PC-3 (cell line): ENCODE data around the gene ANGPTL1. TPM values are rescaled to one million over a fixed set of nuclear protein-coding genes. Genes with fewer than 3 reads are reported as not detected.

ENCODE experiments used
- ATAC-seq: fragments of 200-7000 bp; cut with Tn5 transposase; 2 replicates; pipeline ENCODE4 v1.9.1; 2020; ENCODE audit warnings: mild to moderate bottlenecking, moderate library complexity
- BruUV-seq: library from RNA; stranded (reverse); fragments of 400-500 nt; replicated peaks from 2 replicates; lab custom pipeline; 2021; lab: Mats Ljungman, UMichigan
- CTCF ChIA-PET: fragments of 300-600 bp; sonication (Branson Sonifier 250); formaldehyde crosslinking; loops from one replicate; lab custom pipeline; 2022; ENCODE audit warnings: antibody characterized with exemption; lab: Charles Lee
- POLR2A ChIA-PET: fragments of 300-600 bp; sonication (Branson Sonifier 250); formaldehyde crosslinking; loops from one replicate; lab custom pipeline; 2022; ENCODE audit warnings: antibody characterized with exemption; ENCODE audit not compliant: unreplicated experiment; lab: Charles Lee
- DNase-seq: peaks from one replicate; pipeline ENCODE4 v3.0.0-alpha.2; 2015
- H2AFZ ChIP-seq: fragments of 300-600 bp; sonication (generic); 2 replicates; pipeline ENCODE4 v1.6.0; 2016; ENCODE audit warnings: antibody characterized with exemption, low read length
- H3F3A ChIP-seq: fragments of 300-600 bp; sonication (generic); one replicate; pipeline ENCODE4 v1.6.0; 2017; ENCODE audit warnings: antibody characterized with exemption, low read length, control low read depth, mild to moderate bottlenecking; ENCODE audit not compliant: unreplicated experiment
- H3K27ac ChIP-seq: fragments of 300-600 bp; sonication (generic); 2 replicates; pipeline ENCODE4 v1.5.1; 2016; ENCODE audit warnings: mild to moderate bottlenecking, low read length
- H3K27me3 ChIP-seq: fragments of 300-600 bp; sonication (generic); 2 replicates; pipeline ENCODE4 v1.6.1; 2016; ENCODE audit warnings: low read length, mixed read lengths
- H3K36me3 ChIP-seq: fragments of 300-600 bp; sonication (generic); 2 replicates; pipeline ENCODE4 v1.6.1; 2016; ENCODE audit warnings: low read depth, mixed run types, low read length, mixed read lengths
- H3K4me1 ChIP-seq: fragments of 300-600 bp; sonication (generic); 2 replicates; pipeline ENCODE4 v1.5.1; 2016; ENCODE audit warnings: low read length; ENCODE audit not compliant: insufficient read depth
- H3K4me2 ChIP-seq: fragments of 300-600 bp; sonication (generic); 2 replicates; pipeline ENCODE4 v1.6.0; 2016; ENCODE audit warnings: low read length
- H3K4me3 ChIP-seq: fragments of 300-600 bp; sonication (generic); 2 replicates; pipeline ENCODE4 v1.5.1; 2016; ENCODE audit warnings: mild to moderate bottlenecking, low read length, mixed read lengths
- H3K79me2 ChIP-seq: fragments of 300-600 bp; sonication (generic); 2 replicates; pipeline ENCODE4 v1.6.1; 2017; ENCODE audit warnings: low read length, mixed read lengths
- H3K9ac ChIP-seq: fragments of 300-600 bp; sonication (generic); 2 replicates; pipeline ENCODE4 v1.6.0; 2016; ENCODE audit warnings: mild to moderate bottlenecking, low read length
- H3K9me2 ChIP-seq: fragments of 300-600 bp; sonication (generic); replicated peaks from 2 replicates; pipeline ENCODE4 v1.6.1; 2016; ENCODE audit warnings: mixed run types, low read length, mixed read lengths
- H3K9me3 ChIP-seq: fragments of 300-600 bp; sonication (generic); 2 replicates; pipeline ENCODE4 v1.6.1; 2016; ENCODE audit warnings: low read length, mixed read lengths
- H4K20me1 ChIP-seq: fragments of 300-600 bp; sonication (generic); 2 replicates; pipeline ENCODE4 v1.6.1; 2016; ENCODE audit warnings: low read length, mixed read lengths
- CTCF ChIP-seq: fragments of 300-600 bp; sonication (generic); conservative IDR thresholded peaks from 2 replicates; pipeline ENCODE4 v1.5.1; 2017; ENCODE audit warnings: antibody characterized with exemption, low read depth, mild to moderate bottlenecking, low read length
- EZH2 ChIP-seq: fragments of 300-600 bp; sonication (generic); IDR thresholded peaks from one replicate; pipeline ENCODE4 v1.6.1; 2017; ENCODE audit warnings: antibody characterized with exemption, mild to moderate bottlenecking, low read length; ENCODE audit not compliant: unreplicated experiment
- EZH2phosphoT487 ChIP-seq: fragments of 300-600 bp; sonication (generic); IDR thresholded peaks from 2 replicates; pipeline ENCODE4 v1.6.1; 2018; ENCODE audit warnings: mild to moderate bottlenecking, antibody characterized with exemption, low read length, borderline replicate concordance
- intact Hi-C: fragments of 100-400 bp; cut with micrococcal nuclease; formaldehyde crosslinking; loops from 2 replicates; pipeline ENCODE4 v1.9.0; 2023
- total RNA-seq: library from RNA; depleted of rRNA; stranded (reverse); fragments of >200 nt; gene quantifications from 2 replicates; pipeline ENCODE4 v1.2.3, GENCODE V29; 2014

ANGPTL1 gene
- total RNA-seq, 1 experiment from 2014 or later: not detected

- POLR2A ChIA-PET: no interaction called here
- DNase-seq (no peak), ATAC-seq (no peak)
- no peak for TF ChIP-seq EZH2phosphoT487
- no peak for TF ChIP-seq EZH2
- TF ChIP-seq CTCF: no peak
- Histone ChIP-seq H3K79me2 (no peaks in the 10 kb centered on the region), H3K27ac (no peak overlapping the region), H3K9me3 (no peaks in the 10 kb centered on the region), H2AFZ (no peak overlapping the region), H3K4me1 (no peaks in the 10 kb centered on the region), H3K9ac (no peak overlapping the region), H3F3A (no peaks in the 10 kb centered on the region), H3K27me3 (no peaks in the 10 kb centered on the region), H3K4me3 (no peak overlapping the region), H3K9me2 (no peaks in the 10 kb centered on the region), H3K36me3 (0 out of 2 replicates have a peak, but pooled peaks cover 5% of the 10 kb centered on the region), H3K4me2 (no peak overlapping the region), H4K20me1 (no peaks in the 10 kb centered on the region)
- no TSS peak for BruUV-seq
- CTCF ChIA-PET: no interaction called here
- intact Hi-C loops: no loop called here
These were observed 45.7 kb downstream of the ANGPTL1 start for GRCh38 chr1:178825167-178825566.

- Histone ChIP-seq H3K36me3 (0 out of 2 replicates have a peak, but pooled peaks cover 4% of the 10 kb centered on the region), H3K4me1 (0 out of 2 replicates have a peak, but pooled peaks cover 4% of the 10 kb centered on the region), H4K20me1 (no peaks in the 10 kb centered on the region), H3K27me3 (no peaks in the 10 kb centered on the region), H3K4me3 (no peak overlapping the region), H3K9ac (no peak overlapping the region), H3K9me3 (no peaks in the 10 kb centered on the region), H3K4me2 (no peak overlapping the region), H3K27ac (no peak overlapping the region), H3K9me2 (no peaks in the 10 kb centered on the region), H3K79me2 (no peaks in the 10 kb centered on the region), H3F3A (no peaks in the 10 kb centered on the region), H2AFZ (no peak overlapping the region)
- ATAC-seq (no peak), DNase-seq (no peak)
- ChIA-PET CTCF (no interaction called here), POLR2A (no interaction called here)
- intact Hi-C loops: no loop called here
- BruUV-seq: no TSS peak
- no peak for TF ChIP-seq EZH2phosphoT487
- no peak for TF ChIP-seq EZH2
- no peak for TF ChIP-seq CTCF
These were observed 49.6 kb downstream of the ANGPTL1 start for GRCh38 chr1:178821134-178821866.

- intact Hi-C loops: no loop called here
- Histone ChIP-seq H2AFZ (no peak overlapping the region), H3K36me3 (no peaks in the 10 kb centered on the region), H3K9ac (no peak overlapping the region), H3K27ac (no peak overlapping the region), H4K20me1 (no peaks in the 10 kb centered on the region), H3K79me2 (no peaks in the 10 kb centered on the region), H3K9me3 (no peaks in the 10 kb centered on the region), H3K4me1 (0 out of 2 replicates have a peak, but pooled peaks cover 4% of the 10 kb centered on the region), H3K4me3 (no peak overlapping the region), H3F3A (no peaks in the 10 kb centered on the region), H3K9me2 (no peaks in the 10 kb centered on the region), H3K27me3 (no peaks in the 10 kb centered on the region), H3K4me2 (no peak overlapping the region)
- peak; percentile 19 for DNase-seq
- POLR2A ChIA-PET: no interaction called here
- TF ChIP-seq CTCF (no peak), EZH2 (no peak), EZH2phosphoT487 (no peak)
- ATAC-seq: no peak
- BruUV-seq: no TSS peak
- CTCF ChIA-PET: no interaction called here
These were observed 51.8 kb downstream of the ANGPTL1 start for GRCh38 chr1:178819123-178819522.
